HG03066 (cell line): Measurements from ENCODE around the gene CCKAR.

Source experiments
- ATAC-seq: cut with Tn5 transposase; IDR thresholded peaks from one replicate; pipeline ENCODE4 v1.9.1; 2021; ENCODE audit warnings: low read depth; ENCODE audit not compliant: unreplicated experiment

The CCKAR gene

DNA sequence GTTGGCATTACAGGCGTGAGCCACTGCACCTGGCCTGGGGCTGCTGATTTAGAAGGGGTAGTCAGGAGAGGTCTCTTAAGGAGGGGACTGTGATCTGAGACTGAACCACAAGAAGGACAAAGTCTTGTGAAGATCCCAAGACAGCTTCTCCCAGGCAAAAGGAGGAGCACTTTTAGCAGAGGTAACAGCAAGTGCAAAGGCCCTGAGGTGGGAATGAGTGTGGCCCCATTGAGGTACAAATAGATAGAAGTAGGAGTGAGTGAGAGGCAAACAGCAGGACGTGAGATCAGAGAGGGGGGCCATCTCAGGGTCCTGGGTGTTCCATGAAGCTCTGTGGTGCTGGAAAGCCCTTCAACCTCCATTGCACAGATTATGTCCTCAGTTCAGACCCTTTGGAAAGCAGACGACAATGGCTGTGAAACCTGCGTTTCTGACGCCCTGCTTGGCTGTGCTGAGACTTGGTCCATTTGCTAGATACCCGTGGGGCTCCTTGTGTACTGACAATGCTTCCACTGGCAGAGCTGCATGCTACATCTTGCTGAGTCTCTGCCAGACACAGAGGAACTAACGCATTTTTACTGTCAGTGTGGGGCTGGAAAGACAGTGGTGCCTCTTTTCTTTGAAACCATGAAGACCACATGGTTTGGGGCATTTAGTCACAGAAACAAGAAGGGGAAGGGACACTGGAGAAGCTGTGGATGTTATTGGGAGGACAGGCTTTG is 1.3 kb upstream of the CCKAR start:
- ATAC-seq = no peak

DNA sequence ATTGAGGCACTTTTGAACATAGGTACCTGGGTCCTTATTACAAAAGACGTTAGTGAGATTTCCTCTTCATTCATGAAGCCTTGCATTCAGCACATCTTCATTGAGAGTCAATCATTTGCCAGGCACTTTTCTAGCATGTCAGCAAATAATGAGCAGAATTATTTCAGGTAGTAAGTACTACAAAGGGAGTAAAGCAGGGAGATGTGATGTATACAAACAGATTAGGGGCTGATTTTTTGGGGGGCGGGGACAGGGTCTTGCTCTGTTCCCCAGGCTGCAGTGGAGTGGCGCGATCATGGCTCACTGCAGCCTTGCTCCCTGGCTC is 638 bp upstream of the CCKAR start:
- ATAC-seq = no peak

DNA sequence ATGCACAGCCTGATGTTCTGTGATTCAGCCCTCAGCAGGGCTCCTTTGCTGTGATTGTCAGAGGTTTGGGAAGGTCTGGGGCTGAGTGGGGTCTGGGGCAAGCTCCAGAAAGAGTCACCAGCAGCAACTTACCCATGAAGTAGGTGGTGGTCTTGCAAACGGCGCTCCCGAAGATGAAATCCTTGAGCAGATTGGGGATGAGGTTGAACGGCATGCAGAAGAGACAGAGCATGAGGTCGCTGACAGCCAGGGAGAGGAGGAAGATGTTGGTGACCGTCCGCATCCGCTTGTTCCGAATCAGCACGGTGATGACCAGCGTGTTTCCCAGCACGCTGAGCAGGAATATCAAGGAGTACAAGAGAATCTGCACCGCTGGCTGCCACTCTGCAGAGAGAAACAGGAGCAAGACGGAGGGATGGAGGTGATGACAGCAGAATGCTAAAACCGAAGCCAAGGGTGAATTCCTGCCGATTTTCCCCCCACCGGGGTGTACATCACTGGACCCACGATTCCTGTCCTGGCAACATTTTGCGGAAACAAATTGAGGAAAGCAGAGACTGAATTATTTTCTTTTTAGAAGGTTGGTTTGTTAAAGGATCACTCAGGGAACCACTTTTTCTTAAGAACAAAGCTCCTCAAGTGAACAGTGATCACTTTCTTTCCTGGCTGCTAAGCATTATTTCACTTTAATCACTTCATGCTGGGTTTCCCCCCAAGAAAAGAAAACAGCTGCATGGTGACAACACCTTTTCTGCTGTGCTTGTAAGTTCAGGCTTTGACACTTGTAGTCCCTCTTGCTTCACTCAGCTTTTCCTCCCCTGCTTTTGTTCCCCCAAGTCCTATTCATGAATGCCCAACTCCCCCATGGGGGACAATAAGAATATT is 941 bp downstream of the CCKAR start:
- ATAC-seq = no peak

DNA sequence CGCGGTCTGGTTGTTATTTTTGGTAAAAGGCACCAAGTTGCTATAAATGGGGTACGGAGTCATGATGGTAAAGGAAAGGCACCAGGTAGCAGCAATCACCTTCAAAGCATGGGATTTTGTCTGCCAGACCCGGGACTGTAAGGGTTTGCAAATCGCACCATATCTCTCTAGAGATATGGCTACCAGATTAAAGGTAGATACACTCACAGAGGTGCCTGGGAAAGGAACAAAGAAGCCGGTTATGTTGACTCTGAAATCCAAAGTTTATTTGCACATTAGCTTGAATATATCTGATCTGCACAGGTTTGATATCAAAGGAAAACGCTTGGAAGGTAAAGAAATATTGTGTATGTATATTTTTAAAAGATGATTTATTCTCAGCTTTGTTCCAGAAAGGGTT is 4.6 kb downstream of the CCKAR start:
- no peak for ATAC-seq

DNA sequence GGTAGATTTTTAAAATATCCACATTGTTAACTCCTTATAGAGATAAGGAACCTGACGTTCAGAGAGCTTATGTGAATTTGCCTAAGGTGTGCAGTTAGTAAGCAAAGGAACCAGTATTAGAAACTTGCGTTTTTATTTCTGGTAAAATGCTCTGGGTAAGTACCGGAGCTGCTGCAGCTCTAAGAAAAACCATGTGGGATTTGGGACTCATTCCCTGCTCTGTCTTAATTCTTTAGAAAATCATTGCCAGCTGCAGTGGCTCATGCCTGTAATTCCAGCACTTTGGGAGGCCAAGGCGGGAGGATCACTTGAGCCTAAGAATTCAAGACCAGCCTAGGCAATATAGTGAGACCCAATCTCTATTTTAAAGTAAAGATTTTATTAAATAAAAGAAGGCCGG is 5.8 kb downstream of the CCKAR start:
- ATAC-seq = no peak

DNA sequence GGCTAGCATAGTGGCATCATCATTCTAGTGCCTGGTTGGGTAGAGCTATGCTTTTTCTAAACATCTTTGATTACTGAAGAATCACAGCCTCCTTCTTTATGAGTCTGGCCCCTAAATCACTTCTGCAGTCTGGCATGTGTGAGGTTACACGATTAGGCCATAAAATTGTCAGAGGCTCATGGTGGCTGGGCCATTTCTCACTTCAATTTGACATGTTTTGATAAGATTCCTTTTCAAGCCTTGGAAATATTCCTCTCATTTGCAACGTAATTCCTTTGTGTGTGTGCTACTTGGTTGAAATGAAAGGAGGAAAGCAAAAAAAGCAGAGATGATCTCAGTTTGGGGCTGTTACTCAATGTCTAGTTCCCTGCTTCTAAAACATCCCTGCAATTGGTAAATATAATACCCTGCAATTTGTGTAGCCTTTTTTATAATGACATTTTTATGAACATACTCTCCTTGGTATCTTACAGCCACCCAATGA is 6.2 kb downstream of the CCKAR start:
- ATAC-seq = no peak

DNA sequence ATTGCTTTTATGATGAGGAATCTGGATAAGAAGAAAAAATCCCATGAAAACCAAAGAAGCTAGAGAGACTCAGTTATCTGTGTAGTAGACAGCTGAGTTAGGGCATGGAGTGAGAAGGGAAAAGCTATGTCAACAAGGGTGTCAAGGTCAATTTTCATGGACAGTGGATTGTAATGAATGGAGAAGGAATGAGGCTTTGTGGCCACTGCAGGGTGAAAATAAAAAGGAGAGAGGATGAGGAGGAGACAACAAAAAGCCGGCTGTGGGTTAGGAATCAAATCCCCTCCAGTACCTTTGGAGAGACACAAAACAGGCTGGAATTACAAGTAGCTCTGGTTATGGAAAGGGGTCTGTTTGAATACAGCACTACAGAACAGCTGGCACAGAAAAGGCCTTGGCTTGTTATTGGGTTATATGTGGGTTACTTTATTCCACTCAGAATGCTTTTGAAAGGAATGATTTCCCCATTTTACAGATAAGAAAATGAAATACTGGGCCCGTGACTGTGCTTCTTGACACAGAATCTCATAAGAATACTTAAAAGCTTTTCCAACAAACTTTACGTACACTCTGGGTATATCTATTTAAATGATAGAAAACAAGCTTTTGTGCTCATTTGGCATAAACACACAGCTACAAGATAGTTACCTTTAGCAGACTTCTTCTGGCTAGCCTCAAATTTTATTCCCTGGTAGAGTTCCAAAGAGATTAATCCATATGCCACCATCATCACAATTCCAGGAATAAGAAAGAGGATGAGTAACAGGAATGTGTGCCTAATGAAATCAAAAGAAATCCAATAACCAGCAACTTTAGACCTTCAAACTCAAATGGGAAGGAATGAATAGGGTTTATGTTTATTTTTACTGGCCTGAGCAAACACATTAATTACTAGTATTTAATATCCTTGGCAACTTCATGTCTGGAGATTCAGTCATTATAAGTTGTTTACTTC is 7.5 kb downstream of the CCKAR start:
- ATAC-seq = no peak

DNA sequence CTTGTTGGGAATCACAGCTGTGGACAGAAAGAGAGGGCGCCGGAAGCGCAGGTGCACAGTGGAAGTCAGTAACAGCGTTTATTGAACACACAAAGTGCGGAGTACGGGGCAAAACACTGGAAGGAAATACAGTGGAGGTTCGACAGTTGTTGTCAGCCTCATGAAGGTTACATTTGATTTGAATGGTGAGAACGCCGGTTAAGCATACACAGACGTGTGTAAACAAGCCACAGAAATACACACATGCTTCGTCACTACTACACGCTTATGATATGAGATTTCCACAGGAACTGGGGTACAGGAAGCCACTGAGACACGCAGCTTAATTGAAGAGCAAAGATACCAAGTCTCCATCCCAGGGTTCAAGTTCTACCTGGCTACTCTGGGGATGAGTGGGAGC is 12.0 kb downstream of the CCKAR start:
- no peak for ATAC-seq

- no peak for ATAC-seq
Observed at GRCh38 chr4:26476545-26476944, 13.7 kb downstream of the CCKAR start.

GRCh38 chr4:26475716-26476115 is 14.6 kb downstream of the CCKAR start:
- ATAC-seq = no peak

DNA sequence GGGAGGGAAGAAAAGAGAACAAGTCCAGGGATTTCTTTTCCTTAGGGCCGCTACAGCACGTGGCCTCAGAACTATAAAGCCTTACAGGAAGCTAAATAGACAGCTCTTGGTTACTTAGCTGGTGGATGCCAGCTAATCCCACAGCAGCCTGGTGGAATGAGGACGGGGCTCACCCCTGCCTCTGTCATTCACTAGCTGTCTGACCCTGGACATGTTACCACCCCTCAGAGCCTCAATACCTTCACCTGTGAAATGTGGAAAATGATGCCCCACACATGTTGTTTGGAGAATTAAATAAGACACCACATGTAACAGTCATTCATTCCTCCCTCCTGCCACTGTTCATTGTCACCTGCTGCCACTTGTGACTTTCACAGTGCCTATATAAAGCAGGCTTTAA is 15.7 kb downstream of the CCKAR start:
- no peak for ATAC-seq

DNA sequence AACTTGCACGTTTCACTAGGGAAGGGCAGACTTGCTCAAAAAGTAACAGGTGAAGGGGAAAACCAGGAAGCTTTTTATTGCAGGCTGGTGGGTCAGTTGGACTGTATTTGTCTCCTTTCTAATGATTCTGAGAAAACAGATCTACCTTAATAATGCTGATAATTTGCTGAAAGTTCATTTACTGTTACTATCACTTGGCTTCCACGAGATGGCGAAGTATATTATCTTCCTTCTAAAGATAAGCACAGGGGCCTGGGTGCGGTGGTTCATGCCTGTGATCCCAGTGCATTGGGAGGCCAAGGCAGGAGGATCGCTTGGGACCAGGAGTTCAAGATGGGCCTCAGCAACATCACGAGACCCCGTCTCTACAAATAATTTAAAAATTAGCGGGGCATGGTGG is 16.4 kb downstream of the CCKAR start:
- no peak for ATAC-seq

DNA sequence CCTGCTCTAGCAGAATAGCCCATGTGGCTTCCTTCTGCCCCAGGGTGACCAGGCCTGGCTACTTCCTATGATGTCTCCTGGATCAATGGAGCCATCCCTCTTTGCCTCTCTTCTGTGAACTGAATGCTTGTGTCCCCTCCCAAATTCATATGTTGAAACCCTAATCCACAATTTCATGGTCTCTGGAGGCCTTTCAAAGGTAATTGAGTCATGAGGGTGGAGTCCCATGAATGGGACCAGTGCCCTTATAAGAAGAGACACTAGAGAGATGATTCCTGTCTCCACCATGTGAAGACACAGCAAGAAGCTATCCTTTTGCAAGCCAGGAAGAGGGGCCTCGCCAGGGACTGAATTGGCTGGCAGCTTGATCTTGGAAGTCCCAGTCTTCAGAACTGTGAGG is 18.4 kb downstream of the CCKAR start:
- no peak for ATAC-seq

- ATAC-seq = no peak
Observed at GRCh38 chr4:26468977-26469376, 21.3 kb downstream of the CCKAR start.

DNA sequence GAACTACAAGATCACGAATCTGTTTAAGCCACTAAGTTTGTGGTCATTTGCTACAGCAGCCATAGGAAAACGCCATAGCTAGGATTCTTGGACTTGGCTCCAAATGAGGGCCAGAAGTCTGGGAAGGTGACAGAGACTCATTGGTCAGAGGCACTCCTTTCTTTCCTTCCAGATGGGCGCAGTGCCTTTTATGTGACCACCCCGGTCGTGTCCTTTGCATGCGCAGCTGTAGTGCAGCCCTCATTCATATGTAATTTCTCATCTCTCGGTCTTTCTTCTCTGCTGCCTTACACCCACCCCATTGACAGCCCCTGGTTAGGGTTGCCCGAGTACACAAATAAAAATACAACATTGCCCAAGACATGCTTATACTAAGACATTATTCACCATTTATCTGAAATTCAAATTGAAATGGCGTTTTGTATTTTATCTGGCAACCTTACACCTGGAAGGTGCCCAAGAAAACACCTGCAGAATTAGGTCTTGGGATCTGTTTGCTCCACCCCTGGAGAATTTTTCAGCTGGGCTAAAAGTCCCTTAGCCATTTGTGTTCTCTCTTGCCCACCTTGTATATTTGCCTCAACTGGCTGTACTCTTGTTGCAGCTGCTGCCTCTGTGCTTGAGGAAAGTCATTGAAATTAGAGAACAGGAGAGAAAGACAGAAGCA is 21.9 kb downstream of the CCKAR start:
- ATAC-seq = no peak

- no peak for ATAC-seq
Observed at GRCh38 chr4:26467724-26468123, 22.6 kb downstream of the CCKAR start.

GRCh38 chr4:26466578-26467270 is 23.6 kb downstream of the CCKAR start:
- ATAC-seq = no peak

DNA sequence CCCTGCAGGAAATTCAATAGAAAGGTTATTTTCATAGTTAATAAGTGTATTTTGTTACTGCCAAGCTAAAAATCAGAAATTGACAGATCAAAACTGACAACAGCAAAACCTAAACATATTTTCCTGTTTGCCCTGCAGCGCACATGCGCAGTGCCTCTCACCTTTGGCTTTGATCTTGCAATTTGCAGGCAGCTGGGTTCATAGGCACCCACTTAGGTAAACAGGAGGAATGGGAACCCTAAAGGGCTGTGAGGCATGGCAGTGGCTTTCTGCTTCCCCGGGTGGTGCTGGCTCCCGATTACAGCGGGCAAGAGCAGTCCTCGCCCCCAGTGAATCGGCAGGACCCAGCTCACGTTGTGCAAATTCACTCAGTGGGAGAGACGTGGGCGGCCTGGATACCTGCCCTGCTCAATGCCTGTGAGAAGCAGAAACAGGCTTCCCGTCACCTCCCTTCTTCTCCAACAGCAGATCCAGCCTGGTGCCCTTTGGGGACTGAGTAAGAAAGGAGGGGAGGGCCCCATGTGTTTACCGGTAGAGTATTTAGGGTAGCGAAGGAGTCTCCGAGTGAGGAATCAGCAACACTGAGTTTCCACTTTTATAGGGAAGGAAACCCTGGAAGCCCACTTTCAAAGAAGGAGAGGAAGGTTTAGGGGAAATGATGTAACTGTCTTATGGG is 25.7 kb downstream of the CCKAR start:
- ATAC-seq = no peak

- ATAC-seq = no peak
Observed at GRCh38 chr4:26463386-26463785, 26.9 kb downstream of the CCKAR start.
